GM23248 (cell line): ENCODE measurements around the gene FBXO2. TPM values are rescaled to one million over a fixed set of nuclear protein-coding genes. Genes with fewer than 3 reads are reported as not detected.
A peak's percentile ranks its signal among the peaks of the same experiment; 100 is the strongest.
"Not testable (repeated sequence)": the region's sequence is repeated elsewhere in the genome, so short reads cannot be mapped to it uniquely, and the experiment has no call there.

Experiments used
- DNase-seq: peaks from one replicate; pipeline ENCODE4 v3.0.0-alpha.2; 2015
- H2AFZ ChIP-seq: fragments of 200-600 bp; sonication (generic); 2 replicates; pipeline ENCODE4 v1.6.1; 2016; ENCODE audit warnings: antibody characterized with exemption
- H3F3A ChIP-seq: fragments of 200-600 bp; sonication (generic); 2 replicates; pipeline ENCODE4 v1.6.1; 2016; ENCODE audit warnings: mild to moderate bottlenecking, antibody characterized with exemption, mixed run types; ENCODE audit not compliant: insufficient read depth
- H3K27ac ChIP-seq: fragments of 200-600 bp; sonication (generic); 2 replicates; pipeline ENCODE4 v1.5.1; 2016; ENCODE audit warnings: mild to moderate bottlenecking
- H3K27me3 ChIP-seq: fragments of 200-600 bp; sonication (generic); replicated peaks from 2 replicates; pipeline ENCODE4 v1.6.1; 2016; ENCODE audit warnings: mild to moderate bottlenecking; ENCODE audit not compliant: insufficient read depth
- H3K36me3 ChIP-seq: fragments of 200-600 bp; sonication (generic); 2 replicates; pipeline ENCODE4 v1.6.1; 2016; ENCODE audit warnings: low read depth, mild to moderate bottlenecking
- H3K4me1 ChIP-seq: fragments of 200-600 bp; sonication (generic); 2 replicates; pipeline ENCODE4 v1.6.1; 2016; ENCODE audit warnings: mild to moderate bottlenecking; ENCODE audit not compliant: insufficient read depth
- H3K4me2 ChIP-seq: fragments of 200-600 bp; sonication (generic); one replicate; pipeline ENCODE4 v1.6.1; 2016; ENCODE audit warnings: mild to moderate bottlenecking; ENCODE audit not compliant: unreplicated experiment
- H3K4me3 ChIP-seq: fragments of 200-600 bp; sonication (generic); 2 replicates; pipeline ENCODE4 v1.5.1; 2016; ENCODE audit warnings: mild to moderate bottlenecking
- H3K79me2 ChIP-seq: fragments of 200-600 bp; sonication (generic); 2 replicates; pipeline ENCODE4 v1.6.1; 2016; ENCODE audit warnings: mild to moderate bottlenecking; ENCODE audit not compliant: insufficient read depth
- H3K9ac ChIP-seq: fragments of 200-600 bp; sonication (generic); 2 replicates; pipeline ENCODE4 v1.6.1; 2016; ENCODE audit warnings: mild to moderate bottlenecking
- H3K9me2 ChIP-seq: fragments of 200-600 bp; sonication (generic); 2 replicates; pipeline ENCODE4 v1.6.1; 2016; ENCODE audit warnings: mixed run types, mild to moderate bottlenecking, moderate library complexity; ENCODE audit not compliant: insufficient read depth
- H3K9me3 ChIP-seq: fragments of 200-600 bp; sonication (generic); one replicate; pipeline ENCODE4 v1.6.1; 2017; ENCODE audit warnings: low read depth
- H4K20me1 ChIP-seq: fragments of 200-600 bp; sonication (generic); 2 replicates; pipeline ENCODE4 v1.6.0; 2016; ENCODE audit not compliant: insufficient read depth
- EZH2 ChIP-seq: fragments of 200-600 bp; sonication (generic); IDR thresholded peaks from 2 replicates; pipeline ENCODE4 v1.6.1; 2018; ENCODE audit warnings: antibody characterized with exemption, mild to moderate bottlenecking; ENCODE audit not compliant: insufficient read depth, poor library complexity, severe bottlenecking
- EZH2phosphoT487 ChIP-seq: fragments of 200-600 bp; sonication (generic); IDR thresholded peaks from 2 replicates; pipeline ENCODE4 v1.6.1; 2018; ENCODE audit warnings: antibody characterized with exemption, moderate library complexity, mild to moderate bottlenecking, low read depth; ENCODE audit not compliant: insufficient read depth
- WGBS, 2 experiments: methylation state at CpG; one replicate each; pipeline ENCODE4 v1.1.6; 2015 to 2017; ENCODE audit warnings: low lambda C conversion rate in 2 of 2, low coverage in 1 of 2; ENCODE audit errors: missing lambda C conversion rate in 2 of 2; 5-methylcytosine and 5-hydroxymethylcytosine counted together
- in situ Hi-C: fragments of 300-500 bp; cut with MboI; formaldehyde crosslinking; loops from 2 replicates; pipeline ENCODE4 v1.15.0; 2020
- polyA plus RNA-seq: library from polyadenylated mRNA; unstranded; fragments of >200 nt; fragmentation: Nextera tagmentation; extraction: Ambion mirVana; gene quantifications from 2 replicates; pipeline ENCODE4 v1.2.1, GENCODE V29; 2016
- total RNA-seq: library from RNA; depleted of rRNA; stranded (reverse); fragments of >200 nt; shearing (Covaris generic); gene quantifications from 2 replicates; pipeline ENCODE4 v1.2.3, GENCODE V29; 2014

The FBXO2 gene
- total and polyA plus RNA-seq, 2 experiments from 2014 or later, result 0.54 to 1.1 TPM

DNA sequence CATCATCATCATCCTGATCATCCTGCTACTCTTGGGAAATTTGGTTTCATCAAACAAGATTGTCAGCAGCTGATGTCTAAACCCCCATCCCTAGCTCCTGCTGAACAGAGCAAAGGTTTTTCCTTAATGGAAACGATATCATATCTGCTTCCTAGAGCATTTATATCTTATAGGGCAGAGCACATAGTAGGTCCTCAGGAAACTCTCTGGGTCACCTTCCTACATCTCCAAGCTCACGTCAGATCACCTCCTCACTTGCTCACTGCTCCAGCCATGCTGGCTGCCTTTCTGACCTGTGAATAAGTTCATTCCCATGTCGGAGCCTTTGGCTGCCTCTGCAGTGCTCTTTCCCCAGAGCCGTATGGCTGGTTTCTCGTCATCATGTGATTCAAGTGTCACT, 10.4 kb downstream of the FBXO2 start:
- no peaks in the 10 kb centered on the region for H3K9me2 ChIP-seq
- H3K9ac ChIP-seq, result no peak overlapping the region
- peaks cover 11% of the 10 kb centered on the region for H3K27me3 ChIP-seq
- no peaks in the 10 kb centered on the region for H3K36me3 ChIP-seq
- TF ChIP-seq EZH2phosphoT487, result no peak
- no peak for TF ChIP-seq EZH2
- H3K79me2 ChIP-seq, result no peaks in the 10 kb centered on the region
- no peak overlapping the region for H3K4me3 ChIP-seq
- no peak overlapping the region for H3K4me2 ChIP-seq
- H4K20me1 ChIP-seq, result no peaks in the 10 kb centered on the region
- H3K4me1 ChIP-seq, result no peaks in the 10 kb centered on the region
- in situ Hi-C loops, result no loop called here
- H3K27ac ChIP-seq, result no peak overlapping the region
- H3F3A ChIP-seq, result no peaks in the 10 kb centered on the region
- 34 to 36% methylated on average over 5 of the region's 5 CpGs for whole genome bisulfite sequencing, 2 experiments
- H3K9me3 ChIP-seq, result no peaks in the 10 kb centered on the region
- no peak for DNase-seq
- no peak overlapping the region for H2AFZ ChIP-seq

DNA sequence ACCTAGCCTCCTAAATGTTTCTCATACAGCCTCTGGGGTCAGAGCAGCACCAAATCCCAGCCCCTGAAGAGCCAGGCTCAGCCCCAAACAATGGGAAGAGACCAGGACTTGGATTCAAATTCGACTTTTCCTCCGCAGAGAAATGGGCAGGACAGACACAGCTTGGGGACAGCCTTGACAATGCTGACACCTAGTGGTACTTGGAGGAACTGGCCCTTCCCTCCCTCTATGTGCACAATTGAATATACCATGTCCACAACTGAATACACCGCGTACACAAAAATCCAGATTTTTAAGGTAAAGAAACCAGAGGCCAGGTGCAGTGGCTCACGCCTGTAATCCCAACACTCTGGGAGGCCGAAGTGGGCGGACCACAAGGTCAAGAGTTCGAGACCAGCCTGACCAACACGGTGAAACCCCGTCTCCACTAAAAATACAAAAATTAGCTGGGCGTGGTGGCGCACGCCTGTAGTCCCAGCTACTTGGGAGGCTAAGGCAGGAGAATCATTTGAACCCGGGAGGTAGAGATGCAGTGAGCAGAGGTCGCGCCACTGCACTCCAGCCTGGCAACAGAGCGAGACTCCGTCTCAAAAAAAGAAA, 11.7 kb downstream of the FBXO2 start:
- in situ Hi-C loops, H3F3A ChIP-seq, H3K4me2 ChIP-seq, H3K36me3 ChIP-seq, H3K4me3 ChIP-seq, H3K9me2 ChIP-seq, H2AFZ ChIP-seq, H4K20me1 ChIP-seq, H3K9me3 ChIP-seq, H3K79me2 ChIP-seq, H3K4me1 ChIP-seq, H3K27ac ChIP-seq, H3K9ac ChIP-seq: not testable (repeated sequence)
- H3K27me3 ChIP-seq, result peaks cover 16% of the 10 kb centered on the region
- WGBS, 2 experiments, result 53 to 54% methylated on average over 18 of the region's 18 CpGs
- DNase-seq, result peak; percentile 67

DNA sequence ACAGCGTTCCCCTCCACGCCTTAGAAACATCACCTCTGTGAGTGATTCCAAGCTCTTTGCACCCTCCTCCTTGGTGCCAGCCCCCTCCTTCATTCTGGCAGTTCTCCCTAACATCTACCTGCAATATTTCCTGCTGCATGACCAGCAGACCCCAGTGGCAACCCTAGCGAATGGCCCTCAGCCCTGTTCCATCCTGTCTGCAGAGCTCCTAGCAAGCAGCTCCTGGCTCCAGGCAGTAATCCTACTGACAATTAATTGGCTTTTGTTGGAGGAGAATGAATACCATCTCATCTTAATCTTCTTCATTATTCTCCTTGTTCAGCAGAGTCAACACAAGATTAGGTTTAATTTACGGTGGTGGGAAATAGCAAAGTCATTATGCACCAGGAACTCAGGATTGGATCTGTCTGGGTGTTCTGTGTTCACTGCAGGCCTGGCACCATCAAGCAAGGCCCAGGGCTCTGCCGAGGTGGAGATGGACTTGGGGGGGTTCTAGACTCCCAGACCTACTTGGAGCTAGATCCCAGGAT, 12.4 kb downstream of the FBXO2 start:
- H3K27ac ChIP-seq, result no peak overlapping the region
- no peaks in the 10 kb centered on the region for H3K79me2 ChIP-seq
- no peaks in the 10 kb centered on the region for H4K20me1 ChIP-seq
- no peak for TF ChIP-seq EZH2phosphoT487
- TF ChIP-seq EZH2, result no peak
- H3K4me2 ChIP-seq, result no peak overlapping the region
- H3K9me2 ChIP-seq, result no peaks in the 10 kb centered on the region
- no peak overlapping the region for H2AFZ ChIP-seq
- WGBS, 2 experiments, result 11 to 29% methylated on average over 4 to 5 of the region's 5 CpGs
- H3K4me3 ChIP-seq, result no peak overlapping the region
- no peaks in the 10 kb centered on the region for H3F3A ChIP-seq
- no peak for DNase-seq
- no peak overlapping the region for H3K9ac ChIP-seq
- no peaks in the 10 kb centered on the region for H3K36me3 ChIP-seq
- peaks cover 16% of the 10 kb centered on the region for H3K27me3 ChIP-seq
- no peaks in the 10 kb centered on the region for H3K4me1 ChIP-seq
- in situ Hi-C loops, result no loop called here
- no peaks in the 10 kb centered on the region for H3K9me3 ChIP-seq

DNA sequence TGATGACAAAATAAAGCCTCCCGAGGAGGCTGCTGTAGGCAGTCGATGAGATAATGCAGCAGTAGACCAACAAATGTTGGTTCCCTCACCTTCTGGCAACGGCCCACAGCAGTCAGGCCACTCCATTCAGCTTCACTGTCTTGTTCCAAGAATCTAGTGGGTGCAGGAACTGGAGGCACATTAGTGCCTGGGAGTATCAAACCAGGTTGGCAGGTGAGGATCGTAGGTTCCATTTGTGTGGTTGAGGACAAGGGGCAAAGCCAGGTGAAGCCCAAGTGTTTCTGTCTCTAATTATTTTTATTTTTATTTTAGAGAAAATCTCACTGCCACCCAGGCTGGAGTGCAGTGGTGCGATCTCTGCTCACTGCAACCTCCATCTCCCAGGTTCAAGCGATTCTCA, 13.3 kb downstream of the FBXO2 start:
- Histone ChIP-seq H3K27ac (no peak overlapping the region), H3K9me2 (no peaks in the 10 kb centered on the region), H3F3A (no peaks in the 10 kb centered on the region), H3K4me3 (no peak overlapping the region), H3K4me1 (no peaks in the 10 kb centered on the region), H3K36me3 (no peaks in the 10 kb centered on the region), H2AFZ (no peak overlapping the region), H3K9ac (no peak overlapping the region), H3K4me2 (no peak overlapping the region), H3K79me2 (no peaks in the 10 kb centered on the region), H4K20me1 (no peaks in the 10 kb centered on the region), H3K9me3 (no peaks in the 10 kb centered on the region), H3K27me3 (peaks cover 16% of the 10 kb centered on the region)
- TF ChIP-seq EZH2 (no peak), EZH2phosphoT487 (no peak)
- no peak for DNase-seq
- in situ Hi-C loops, result no loop called here
- WGBS, 2 experiments, result 39 to 41% methylated on average over 6 of the region's 6 CpGs

GRCh38 chr1:11640101-11640500, 14.1 kb downstream of the FBXO2 start:
- H3K4me1 ChIP-seq, result no peaks in the 10 kb centered on the region
- no peak overlapping the region for H3K4me2 ChIP-seq
- 26 to 28% methylated on average over 7 of the region's 7 CpGs for WGBS, 2 experiments
- H3K9me2 ChIP-seq, result no peaks in the 10 kb centered on the region
- H3K9me3 ChIP-seq, result no peaks in the 10 kb centered on the region
- H3K36me3 ChIP-seq, result no peaks in the 10 kb centered on the region
- no peak overlapping the region for H2AFZ ChIP-seq
- no peak overlapping the region for H3K4me3 ChIP-seq
- no peaks in the 10 kb centered on the region for H3F3A ChIP-seq
- H3K27ac ChIP-seq, result no peak overlapping the region
- H3K9ac ChIP-seq, result no peak overlapping the region
- TF ChIP-seq EZH2 (no peak), EZH2phosphoT487 (no peak)
- no peaks in the 10 kb centered on the region for H3K79me2 ChIP-seq
- DNase-seq, result no peak
- H3K27me3 ChIP-seq, result peaks cover 16% of the 10 kb centered on the region
- in situ Hi-C loops, result no loop called here
- H4K20me1 ChIP-seq, result no peaks in the 10 kb centered on the region
